GM18499 (cell line): ENCODE data around the gene HOXD10.

Experiments used
- ATAC-seq: cut with Tn5 transposase; IDR thresholded peaks from one replicate; pipeline ENCODE4 v1.9.1; 2021; ENCODE audit warnings: moderate number of reproducible peaks; ENCODE audit not compliant: insufficient read depth, unreplicated experiment

The HOXD10 gene

GRCh38 chr2:176105730-176106580 lies 10.6 kb upstream of the HOXD10 start:
- no peak for ATAC-seq

- no peak for ATAC-seq
Observed at GRCh38 chr2:176106581-176107539, 9.7 kb upstream of the HOXD10 start, which contains the start of gene HOXD11. HOXD11 (plus strand) TSS chr2:176107280; CDS start chr2:176107356, 76 bp downstream.

GRCh38 chr2:176107731-176108181 lies 8.8 kb upstream of the HOXD10 start:
- ATAC-seq: no peak

GRCh38 chr2:176109192-176109901 lies 7.2 kb upstream of the HOXD10 start:
- ATAC-seq: no peak

- ATAC-seq: no peak
Observed at GRCh38 chr2:176109946-176110345, 6.6 kb upstream of the HOXD10 start.

GRCh38 chr2:176110415-176111308 lies 5.9 kb upstream of the HOXD10 start:
- no peak for ATAC-seq

GRCh38 chr2:176111309-176111663 lies 5.3 kb upstream of the HOXD10 start:
- ATAC-seq: no peak

GRCh38 chr2:176111846-176112374 lies 4.7 kb upstream of the HOXD10 start:
- ATAC-seq: no peak

GRCh38 chr2:176112375-176113302 lies 3.9 kb upstream of the HOXD10 start:
- no peak for ATAC-seq

- ATAC-seq: no peak
Observed at GRCh38 chr2:176114120-176114929, 2.3 kb upstream of the HOXD10 start.

GRCh38 chr2:176114930-176115625 lies 1.5 kb upstream of the HOXD10 start:
- no peak for ATAC-seq

- ATAC-seq: no peak
Observed at GRCh38 chr2:176117162-176117822, 714 bp downstream of the HOXD10 start.

GRCh38 chr2:176117823-176118371 lies 1.3 kb downstream of the HOXD10 start:
- ATAC-seq: no peak

GRCh38 chr2:176118601-176119339 lies 2.2 kb downstream of the HOXD10 start:
- ATAC-seq: no peak
